Putamen (tissue), 1 donor: ENCODE measurements around the gene GSK3A.

Experiments used
- DNase-seq: peaks from one replicate; pipeline ENCODE4 v3.0.0-alpha.2; 2016; ENCODE audit warnings: low spot score

The GSK3A gene

GRCh38 chr19:42280815-42281145 lies 38.4 kb upstream of the GSK3A start:
- peak; percentile 80 for DNase-seq

DNA sequence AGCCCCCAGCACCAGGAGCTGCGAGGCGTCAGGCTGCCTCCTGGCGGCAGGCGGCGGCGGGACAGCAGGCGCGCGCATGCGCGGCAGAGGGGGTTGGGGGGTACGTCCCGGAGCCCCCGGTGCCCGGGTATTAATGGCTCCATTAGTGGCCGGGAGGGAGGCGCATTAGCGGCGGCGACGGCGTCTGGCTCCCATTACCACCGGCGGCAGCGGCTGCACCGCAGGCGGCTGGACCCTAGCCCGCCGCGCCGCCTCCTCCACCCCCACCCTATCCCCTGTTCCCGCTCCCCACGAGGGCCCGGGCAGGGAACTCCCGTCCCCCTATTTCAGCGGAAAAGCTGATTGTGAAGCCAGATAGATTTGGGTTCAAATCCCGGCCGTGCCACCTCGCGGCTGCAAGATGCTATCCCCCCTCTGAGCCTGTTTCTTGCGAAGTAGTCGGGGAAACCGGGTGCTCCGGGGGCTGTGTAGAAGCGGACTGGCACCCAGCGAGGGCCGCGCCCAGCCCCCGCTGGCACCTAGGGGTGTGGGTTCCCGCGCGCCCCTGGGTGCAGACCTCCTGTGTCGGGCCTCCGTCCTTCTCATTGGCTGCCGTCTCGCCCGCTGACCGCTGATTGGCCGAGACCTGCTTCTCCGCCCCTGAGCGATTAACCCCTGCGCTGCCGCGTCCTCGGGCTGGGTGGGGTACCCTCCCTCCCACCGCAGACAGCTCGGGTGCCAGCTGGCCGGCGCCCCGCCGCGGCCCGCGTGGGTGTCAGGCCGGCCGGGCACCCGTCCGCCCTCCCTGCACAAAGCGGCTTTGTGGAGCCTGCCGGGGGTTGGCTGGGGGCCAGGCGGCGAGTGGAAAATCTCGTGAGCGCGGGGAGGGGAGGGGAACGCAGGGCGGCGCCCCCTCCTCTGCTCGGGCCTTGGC lies 37.8 kb upstream of the GSK3A start:
- peak; percentile 96 for DNase-seq

DNA sequence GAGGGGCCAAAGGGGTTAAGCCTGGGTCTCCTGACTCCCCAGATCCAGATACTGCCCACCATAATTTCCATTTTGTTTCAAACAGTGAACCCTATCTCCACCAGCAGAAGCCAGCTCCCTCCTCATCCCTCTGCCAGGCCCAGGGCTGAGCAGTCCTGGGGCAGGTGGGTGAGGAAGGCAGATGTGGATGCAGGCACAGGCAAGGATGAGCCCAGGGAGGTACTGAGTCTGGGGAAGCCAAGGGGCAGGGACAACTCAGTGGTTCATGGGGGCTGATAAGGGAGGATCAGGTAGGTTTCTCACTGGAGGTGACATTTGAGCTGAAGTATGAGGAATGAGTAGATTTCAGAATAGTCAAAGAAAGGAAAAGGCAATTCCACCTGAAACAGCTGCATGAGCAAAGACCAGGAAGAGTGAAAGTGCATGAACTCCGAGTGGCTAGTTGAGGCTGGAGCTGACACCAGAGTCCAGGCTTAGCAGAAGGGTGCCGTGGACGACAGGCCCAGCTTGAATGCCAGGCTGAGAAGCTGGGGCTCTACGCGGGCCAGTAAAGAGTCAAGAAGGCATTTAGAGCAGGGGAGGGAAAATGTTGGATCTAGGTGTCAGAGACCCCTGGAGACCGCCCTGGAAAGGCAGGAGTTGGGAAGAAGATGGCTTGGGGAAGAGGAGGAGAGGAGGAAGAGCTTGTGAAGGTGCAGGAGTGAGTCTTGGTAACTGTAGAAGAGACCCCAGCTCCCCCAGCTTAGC lies 36.9 kb upstream of the GSK3A start:
- DNase-seq = no peak

DNA sequence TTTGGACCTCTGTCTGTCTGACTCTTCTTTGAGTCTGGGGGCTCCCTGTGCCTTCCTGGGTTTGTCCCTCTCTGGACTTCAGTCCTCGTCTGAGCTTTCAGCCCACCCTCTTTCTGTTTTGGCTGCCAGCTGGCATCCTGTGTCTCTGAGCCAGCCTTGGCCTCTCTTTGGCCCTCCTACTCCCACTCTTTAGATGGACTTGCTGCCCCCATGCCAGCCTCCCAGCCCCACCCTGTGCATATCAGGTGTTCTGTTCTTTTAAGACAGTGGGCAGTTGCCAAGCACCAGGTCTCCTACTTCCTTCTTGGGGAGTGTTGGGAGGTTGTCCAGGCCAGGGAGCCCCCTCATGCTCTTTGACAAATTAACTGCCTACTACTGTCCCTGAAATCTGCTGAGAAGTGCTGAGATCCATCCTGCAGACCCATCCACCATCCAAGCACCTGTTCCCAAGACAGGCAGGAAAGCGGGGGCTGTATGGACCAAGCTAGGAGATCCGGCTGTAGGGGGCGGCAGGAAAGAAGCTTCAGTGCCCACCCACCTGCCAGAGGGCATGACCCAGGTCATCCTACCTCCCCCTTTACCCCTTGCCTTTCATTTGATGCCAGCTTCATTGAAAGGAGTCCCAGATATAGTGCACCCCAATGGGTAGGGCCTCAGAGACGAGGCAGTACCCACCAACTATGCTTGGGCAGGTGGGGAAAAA lies 36.2 kb upstream of the GSK3A start:
- no peak for DNase-seq

DNA sequence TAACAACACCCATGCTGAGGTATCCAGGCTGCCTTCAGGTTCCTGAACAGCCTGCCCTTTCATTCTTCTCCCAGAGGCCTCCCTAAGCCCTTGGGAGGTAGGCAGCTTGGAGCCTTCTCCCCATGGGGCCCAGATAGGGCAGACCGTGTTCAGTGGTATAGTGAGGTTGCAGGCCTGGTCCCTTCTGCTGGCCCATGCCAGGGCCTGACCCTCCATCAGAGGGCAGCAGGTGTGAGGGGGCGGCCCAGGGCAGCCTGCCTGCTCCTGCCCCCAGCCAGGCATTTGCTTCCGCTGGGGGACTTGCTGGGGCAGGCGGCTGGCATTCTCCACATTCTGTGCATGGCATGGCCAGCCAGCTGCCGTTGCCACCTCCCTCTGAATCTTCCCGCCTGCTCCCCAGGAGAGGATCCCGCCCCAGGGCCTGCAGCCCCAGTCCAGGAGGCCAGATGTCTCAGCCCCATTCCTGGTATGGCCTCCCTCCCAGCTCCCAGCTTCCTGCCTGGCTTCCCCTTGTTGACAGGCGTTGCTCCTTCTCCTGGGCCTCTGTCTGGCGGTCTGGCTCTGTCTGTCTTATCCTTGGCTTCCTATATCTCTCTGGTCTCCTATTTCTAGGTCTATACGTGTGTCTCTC lies 35.5 kb upstream of the GSK3A start:
- DNase-seq = no peak

DNA sequence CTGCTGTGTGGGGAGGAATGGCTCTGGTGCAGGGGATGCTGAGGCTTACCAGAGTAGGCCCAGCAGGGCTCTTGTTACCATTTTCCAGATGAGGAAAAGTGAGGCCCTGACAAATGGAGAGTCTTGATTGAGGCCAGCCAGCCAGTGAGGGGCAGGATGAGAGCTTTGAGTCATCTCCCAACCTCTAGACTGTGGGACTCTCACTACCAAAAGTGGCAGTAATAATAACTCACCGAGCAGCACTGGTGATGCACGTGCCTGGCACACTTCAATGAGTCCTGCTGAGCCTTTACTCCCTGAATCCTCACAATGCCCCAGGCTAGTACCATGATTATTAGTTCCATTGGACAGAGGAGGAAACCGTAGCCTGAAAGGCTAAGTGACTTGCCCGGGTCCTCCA lies 34.4 kb upstream of the GSK3A start:
- no peak for DNase-seq

DNA sequence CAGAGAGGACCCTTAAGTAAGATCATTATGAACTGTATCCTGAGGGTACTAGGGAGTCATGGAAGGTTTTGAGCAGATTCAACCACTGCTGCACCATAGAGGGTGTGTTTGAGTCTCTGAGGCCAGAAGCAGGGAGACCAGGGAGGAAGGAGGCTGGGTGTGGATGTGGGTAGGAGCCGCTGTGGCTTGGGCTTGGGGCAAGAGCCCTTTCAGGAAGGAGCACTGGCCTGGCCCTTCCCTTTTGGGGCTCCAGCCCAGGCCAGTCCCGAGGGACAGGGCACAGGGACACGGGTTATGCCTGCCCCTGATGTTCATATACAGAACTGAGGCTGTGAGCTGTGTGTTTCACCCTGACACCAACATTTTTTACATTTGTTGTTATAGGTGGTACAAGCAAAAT lies 33.9 kb upstream of the GSK3A start:
- no peak for DNase-seq

DNA sequence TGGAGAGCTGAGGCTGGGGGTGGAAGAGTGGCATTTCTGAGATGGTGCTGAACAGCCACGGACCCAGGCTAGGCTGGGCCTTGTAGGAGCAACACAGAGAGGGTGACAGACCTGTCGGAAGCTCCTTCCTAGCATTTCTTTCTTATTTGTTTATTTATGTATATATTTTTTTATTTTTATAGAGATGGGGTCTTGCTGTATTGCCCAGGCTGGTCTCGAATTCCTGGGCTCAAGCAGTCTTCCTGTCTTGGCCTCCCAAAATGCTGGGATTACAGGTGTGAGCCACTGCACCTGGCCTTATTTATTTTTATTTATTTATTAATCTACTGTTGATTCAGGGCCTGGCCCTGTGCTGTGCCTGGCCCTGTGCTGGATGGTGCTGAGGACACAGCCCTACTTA lies 33.1 kb upstream of the GSK3A start:
- no peak for DNase-seq

- DNase-seq = no peak
These were observed 32.7 kb upstream of the GSK3A start for GRCh38 chr19:42275103-42275502.

GRCh38 chr19:42274065-42274682 lies 31.8 kb upstream of the GSK3A start:
- no peak for DNase-seq

DNA sequence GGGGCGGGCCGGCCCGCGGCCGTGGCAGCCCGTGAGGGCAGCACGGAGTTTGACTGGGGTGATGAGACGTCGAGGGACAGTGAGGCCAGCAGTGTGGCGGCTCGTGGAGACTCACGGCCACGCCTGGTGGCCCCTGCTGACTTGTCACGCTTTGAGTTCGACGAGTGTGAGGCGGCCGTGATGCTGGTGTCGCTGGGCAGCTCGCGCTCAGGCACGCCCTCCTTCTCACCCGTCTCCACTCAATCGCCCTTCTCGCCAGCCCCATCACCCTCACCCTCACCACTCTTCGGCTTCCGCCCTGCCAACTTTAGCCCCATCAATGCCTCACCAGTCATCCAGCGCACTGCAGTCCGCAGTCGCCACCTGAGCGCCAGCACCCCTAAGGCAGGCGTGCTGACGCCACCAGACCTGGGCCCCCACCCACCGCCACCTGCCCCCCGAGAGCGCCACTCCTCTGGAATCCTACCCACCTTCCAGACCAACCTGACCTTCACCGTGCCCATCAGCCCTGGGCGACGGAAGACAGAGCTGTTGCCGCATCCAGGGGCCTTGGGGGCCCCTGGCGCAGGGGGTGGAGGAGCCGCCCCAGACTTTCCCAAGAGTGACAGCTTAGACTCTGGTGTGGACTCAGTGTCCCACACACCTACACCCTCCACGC lies 31.1 kb upstream of the GSK3A start:
- DNase-seq = no peak

GRCh38 chr19:42272989-42273406 lies 30.6 kb upstream of the GSK3A start:
- no peak for DNase-seq

DNA sequence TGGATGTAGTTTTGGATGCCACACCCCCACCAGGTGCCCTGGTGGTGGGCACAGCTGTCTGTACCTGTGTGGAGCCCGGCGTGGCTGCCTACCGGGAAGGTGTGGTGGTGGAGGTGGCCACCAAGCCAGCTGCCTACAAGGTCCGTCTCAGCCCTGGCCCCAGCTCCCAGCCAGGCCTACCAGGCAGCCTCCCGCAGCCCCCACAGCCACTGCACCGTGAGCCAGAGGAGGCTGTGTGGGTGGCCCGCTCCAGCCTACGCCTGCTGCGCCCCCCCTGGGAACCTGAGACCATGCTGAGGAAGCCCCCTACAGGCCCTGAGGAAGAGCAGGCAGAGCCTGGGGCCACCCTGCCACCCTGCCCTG lies 30.1 kb upstream of the GSK3A start:
- no peak for DNase-seq

DNA sequence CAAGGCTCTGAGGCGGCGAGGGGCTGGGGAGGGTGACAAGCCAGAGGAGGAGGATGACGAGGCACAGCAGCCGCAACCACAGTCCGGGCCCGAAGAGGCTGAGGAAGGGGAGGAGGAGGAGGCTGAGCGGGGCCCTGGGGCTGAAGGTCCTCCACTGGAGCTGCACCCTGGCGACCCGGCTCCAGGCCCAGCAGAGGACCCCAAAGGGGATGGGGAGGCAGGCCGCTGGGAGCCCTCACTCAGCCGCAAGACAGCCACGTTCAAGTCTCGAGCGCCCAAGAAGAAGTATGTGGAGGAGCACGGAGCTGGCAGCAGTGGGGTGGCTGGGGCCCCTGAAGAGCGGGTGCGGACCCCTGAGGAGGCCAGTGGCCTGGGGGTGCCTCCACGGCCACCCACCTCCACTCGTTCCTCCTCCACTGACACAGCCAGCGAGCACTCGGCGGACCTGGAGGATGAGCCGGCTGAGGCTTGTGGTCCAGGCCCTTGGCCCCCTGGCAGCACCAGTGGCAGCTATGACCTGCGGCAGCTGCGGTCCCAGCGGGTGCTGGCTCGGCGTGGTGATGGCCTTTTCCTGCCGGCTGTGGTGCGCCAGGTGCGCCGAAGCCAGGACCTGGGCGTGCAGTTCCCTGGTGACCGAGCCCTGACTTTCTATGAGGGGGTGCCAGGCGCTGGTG lies 29.6 kb upstream of the GSK3A start:
- DNase-seq = no peak

GRCh38 chr19:42271045-42271419 lies 28.6 kb upstream of the GSK3A start:
- no peak for DNase-seq

DNA sequence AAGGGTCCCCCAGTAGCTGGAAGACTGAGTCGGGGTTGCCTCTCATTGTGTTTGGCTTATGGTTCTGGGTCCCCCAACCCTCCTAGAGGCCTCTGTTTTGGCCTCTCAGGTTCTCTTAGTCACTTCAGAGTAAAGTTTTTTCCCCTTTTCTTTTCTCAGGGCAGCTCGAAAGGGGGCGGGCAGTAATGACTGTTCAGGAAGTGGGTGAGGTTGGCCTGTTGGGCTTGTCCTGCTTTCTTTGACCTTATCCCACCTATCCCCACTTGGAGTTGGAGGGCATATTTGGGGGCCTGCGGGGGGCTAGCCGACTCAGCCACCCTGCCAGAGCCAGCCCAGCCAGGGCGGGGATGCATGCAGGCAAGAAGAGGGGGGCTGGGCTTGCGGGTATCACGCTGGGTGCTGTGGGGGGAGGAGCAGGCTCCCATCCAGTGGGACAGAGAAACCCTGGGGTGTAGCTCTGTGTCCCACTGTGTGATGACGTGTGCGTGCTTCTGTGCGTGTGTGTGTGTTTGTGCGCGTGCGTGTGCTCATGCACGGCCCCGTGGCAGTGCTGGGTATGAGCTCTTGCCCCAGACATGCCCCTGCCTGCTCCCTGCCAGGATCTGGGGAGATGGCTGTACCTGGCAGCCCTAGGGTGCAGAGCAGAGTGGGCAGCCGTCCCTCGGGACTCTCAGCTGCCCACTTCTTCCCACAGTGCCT lies 28.1 kb upstream of the GSK3A start:
- no peak for DNase-seq

GRCh38 chr19:42269478-42270345 lies 27.3 kb upstream of the GSK3A start:
- DNase-seq = no peak

DNA sequence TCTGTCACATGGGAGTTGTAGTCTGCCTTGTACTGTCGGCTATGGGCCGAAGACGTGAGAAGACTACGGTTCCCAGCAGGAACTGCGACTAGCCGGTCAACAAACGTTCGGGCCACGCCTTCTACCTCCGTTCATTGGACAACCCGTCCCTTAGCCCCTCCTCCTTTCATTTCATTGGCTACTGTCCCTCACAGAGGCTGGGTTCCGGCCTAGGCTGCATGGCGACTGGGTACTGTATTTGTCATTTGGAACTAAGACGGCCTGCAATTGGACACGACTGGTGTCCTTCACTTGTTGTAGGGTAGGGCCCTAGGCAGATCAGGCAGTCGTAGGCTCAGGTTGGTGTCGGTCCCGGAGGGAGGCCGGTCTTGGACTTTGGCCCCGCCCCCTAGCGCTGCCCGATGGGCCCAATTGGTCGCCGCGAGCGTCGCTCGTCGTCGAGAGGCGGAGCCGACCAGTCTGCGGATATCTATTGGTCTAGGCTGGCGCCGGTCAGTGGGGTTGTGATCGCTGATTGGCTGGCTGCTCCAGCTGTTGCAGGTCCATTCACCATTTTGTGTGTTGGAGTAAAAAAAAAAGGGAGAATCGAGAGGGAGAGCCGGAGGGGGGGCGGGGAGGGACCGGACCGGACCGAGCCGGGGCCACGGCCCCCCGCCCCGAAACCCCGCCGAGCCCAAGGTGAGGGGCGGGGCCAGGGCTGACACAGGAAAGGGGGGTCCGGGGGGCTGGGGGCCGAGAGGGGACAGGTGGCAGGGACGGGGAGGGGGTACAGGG lies 26.5 kb upstream of the GSK3A start, which contains the start of gene CIC:
Gene CIC, plus strand, starts transcription at position 549 of the 774 bp plus-strand sequence. CDS start 2,532 bp downstream, outside the sequence.
- peak; percentile 100 for DNase-seq
